GM19025 (cell line): ENCODE data around the gene PRR33.
"Not testable (repeated sequence)": the region's sequence is repeated elsewhere in the genome, so short reads cannot be mapped to it uniquely, and the experiment has no call there.

Experiments
- ATAC-seq: cut with Tn5 transposase; IDR thresholded peaks from one replicate; pipeline ENCODE4 v1.9.1; 2021; ENCODE audit warnings: mild to moderate bottlenecking, low read depth, moderate library complexity; ENCODE audit not compliant: unreplicated experiment

Gene PRR33

DNA sequence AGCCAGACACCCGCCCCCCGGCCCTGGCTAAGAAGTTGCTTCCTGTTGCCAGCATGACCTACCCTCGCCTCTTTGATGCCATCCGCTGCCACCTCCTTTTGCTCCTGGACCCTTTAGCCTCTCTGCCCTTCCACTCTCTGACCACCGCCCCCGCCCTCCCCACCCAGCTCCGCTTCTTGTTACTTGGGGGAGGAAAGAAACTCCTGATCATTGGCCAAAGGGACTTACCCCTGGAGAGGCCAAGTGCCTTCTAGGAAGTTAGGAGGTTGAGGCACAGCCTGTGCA, at the start of gene PRR33:
Gene PRR33 (minus strand): TSS at position 65 of the 285 bp plus-strand sequence. CDS start 1,311 bp downstream, outside the sequence.
- ATAC-seq, result no peak

DNA sequence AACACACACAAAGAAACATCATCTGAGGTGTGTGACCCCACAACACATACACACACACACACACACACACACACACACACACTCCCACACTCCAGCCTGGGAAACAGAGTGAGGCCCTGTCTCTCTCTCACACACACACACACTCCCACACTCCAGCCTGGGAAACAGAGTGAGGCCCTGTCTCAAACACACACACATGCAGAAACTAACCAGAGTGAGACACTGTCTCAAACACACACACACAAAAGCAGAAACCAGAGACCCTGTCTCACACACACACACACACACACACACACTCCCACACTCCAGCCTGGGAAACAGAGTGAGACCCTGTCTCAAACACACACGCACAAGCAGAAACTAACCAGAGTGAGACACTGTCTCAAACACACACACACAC, 48.1 kb upstream of the PRR33 start:
- not testable (repeated sequence) for ATAC-seq

DNA sequence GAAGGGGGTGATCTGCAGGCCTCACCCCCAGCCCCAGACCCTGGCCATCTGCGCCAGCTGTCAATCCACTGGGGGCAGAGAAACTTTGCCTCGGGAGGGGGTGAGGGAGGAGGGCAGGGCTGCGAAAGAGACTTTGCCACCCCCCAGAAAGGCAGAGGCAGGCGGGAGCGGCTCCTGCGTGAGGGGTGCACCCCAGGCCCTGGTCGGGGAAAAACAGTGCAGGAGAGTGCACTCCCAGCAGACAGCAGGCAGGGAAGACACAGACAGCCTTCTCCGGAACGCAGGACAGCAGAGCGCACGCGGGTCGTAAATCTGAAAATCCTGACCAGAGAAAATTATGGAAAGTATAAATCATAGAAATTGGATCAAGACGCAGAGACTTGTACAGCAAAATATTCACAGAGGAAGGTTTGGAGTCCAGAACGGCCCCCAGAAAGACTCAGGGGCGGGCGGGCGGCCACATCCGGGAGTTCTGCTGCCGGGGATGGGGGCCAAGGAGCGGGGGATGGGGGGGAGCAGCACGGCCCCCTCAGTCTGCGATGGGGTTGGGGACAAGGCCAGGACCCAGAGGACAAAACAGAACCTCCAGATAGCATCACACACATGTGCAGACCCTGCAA, 47.4 kb upstream of the PRR33 start:
- ATAC-seq, result no peak

DNA sequence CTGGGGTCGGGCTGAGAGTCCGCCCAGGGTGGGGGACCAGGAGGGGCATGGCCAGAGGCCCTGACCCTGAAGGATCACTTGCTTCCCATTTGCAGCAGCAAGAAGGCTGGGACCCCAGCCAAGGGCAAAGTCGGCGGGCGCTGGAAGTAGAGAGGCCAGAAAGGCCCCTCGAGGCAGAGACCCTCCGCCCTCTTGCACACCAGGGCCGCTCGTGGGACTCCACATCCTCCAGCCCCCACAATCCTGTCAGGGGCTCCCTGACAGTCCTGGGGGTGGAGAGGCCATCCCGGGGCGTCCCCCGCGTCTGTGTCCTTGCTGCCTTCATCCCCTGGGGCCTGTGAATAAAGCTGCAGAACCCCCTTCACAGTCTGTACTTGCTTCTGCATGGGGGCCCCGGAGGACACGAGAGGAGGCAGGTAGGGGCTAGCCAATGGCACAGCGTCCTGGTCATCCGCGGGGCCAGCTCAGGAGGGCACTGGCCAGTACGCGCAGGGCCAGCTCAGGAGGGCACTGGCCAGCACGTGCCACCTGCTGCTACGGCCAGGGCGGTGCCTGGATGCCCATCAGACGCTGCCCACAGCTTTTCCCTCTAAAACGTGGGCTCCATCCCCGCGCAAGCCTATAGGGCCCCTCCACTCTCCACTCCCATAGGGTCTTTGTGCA, 46.8 kb upstream of the PRR33 start:
- no peak for ATAC-seq

DNA sequence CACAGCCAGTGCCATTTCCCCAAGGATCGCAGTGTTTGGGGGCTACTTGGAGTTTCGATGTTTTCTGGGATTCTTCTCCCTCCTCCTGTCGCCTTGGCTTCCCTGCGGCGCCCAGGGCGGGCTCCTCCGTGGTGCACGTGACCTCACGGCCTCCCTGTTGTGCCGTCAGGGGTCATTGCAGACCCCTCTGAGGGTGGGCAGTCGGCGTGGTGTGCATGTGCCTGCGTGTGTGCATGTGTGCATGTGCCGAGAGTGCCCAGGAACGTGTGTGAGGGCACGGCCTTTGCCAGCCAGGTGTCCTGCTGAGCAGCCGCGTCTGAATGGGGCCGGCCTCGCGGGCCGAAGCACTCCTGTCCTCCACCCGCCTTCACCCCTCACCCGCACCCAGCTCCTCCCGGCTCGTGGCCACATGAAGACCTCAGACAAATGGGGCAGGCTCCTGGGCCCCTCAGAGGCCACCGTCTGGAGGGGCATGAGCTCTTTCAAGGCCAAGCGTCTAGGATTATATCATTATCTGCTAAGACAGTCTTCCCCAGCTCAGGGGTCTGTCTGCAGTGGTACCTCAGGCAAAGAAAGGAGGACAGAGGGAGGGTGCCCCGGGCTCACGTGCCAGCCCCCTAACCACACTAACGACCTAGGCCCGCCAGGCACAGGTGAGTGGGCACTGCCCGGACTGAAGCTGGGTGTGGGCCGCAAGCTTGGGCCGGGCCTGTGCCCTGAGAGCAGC, 46.1 kb upstream of the PRR33 start:
- no peak for ATAC-seq

DNA sequence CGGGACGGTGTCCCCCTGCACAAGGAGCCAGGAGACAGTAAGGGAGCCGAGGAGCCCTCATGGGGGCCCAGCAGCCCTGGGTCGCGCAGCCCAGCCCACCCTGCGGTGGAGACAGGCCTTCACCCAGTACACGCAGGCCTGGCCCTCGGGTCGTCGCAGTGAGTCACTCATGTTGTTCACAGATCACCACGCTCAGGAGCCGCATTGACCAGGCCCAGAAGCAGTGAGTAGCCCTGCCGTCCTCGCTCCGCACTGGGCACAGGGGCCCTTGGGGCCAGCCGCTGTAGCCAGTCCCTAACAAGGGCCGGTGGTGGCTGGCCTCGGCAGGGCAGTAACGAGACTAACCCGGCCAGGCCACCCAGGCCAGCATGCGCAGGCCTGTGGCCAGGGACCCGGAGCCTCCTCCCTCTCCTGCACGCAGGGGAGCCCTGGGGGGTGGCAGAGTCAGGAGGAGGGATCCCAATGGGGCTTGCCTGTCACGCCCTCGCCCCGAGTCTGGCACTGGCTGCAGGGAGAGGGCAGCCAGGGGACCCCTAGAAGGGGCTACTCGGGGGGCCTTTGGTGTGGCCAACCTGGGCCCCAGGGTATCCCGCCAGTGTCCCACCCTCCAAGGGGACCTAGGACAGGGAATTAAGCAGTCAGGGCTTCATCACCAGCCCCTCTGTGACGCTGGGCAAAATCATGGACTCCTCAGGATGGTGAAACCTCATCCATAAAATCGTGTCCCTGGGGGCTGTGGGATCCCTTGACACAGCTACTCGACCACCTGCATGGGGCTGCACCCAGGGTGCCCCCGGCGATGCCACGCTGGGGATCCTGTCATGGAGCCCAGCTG, 45.3 kb upstream of the PRR33 start:
- no peak for ATAC-seq

DNA sequence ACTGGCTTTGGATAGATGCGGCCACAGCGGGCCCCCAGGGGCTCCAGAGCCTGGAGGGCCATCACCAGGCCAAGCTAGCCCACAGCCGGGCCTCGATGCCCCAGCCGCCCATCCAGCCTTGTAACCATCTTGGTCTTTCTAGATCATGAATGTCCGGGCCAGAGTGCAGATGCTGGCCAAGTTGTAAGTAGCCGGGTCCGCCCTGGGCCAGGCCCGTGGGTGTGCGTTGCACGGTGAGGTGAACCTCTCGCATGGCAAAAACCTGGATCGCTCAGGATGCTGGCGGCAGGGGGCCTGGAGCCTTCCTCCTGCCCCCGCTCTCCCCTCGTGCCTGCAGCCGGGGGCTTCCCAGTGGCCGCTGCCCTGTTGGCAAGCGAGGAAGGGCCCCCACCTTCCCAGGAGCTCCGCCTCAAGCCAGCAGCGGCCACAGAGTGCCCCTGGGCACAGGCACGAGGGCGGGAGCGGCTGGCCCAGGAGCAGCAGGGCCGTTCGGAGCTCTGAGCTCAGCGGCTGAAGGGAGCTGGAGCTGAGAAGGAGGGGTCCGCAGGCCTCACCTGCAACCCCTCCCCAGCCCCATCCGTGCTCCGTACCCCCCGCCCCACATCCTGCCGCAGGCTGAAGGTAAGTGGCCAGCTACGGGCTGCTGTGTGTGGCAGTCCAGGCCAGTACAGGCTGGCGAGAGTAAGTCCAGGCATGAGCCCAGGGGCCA, 44.5 kb upstream of the PRR33 start:
- ATAC-seq, result no peak

DNA sequence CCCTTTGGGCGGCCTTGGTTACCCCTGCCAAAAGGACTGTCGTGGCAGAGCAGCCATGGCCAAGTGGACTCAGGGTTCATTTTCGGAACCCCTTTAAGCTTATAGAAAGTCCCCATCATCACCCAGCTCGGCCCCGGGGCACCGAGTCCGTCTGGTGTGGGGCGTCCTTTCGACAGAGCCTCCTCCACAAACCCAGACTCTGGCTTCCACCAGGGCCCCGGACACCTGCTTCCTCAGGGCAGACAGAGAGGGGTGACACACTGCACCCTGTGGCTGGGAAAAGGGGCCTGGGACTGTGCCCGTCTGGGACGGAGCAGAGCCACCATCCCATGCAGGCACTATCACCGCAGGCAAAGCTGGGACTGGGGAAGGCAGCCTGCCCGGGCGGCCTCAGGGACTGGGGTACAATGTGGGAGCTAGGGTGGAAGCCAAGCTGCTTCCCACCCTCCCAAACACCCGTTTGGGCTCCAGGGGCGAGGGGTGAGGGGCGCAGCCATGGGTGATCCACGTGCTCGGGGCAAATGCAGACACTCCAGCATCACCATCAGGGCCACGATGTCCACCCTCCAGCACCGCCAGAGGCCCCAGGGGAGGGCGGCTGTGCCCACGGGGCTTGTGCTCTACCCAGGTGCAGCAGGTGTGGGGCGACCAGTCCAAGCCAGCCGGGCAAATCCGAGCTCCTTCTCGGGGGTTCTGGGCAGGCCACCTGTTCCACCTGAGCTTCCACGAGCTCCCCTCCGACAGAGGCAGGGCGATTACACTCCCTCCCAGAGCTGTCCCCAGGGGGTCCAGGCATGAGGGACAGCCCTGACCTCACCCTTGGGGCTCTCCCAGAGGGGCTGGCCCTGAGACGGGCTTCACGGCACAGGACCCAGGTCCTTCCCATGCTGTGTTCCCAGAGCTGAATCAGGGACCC, 43.7 kb upstream of the PRR33 start:
- ATAC-seq, result no peak

DNA sequence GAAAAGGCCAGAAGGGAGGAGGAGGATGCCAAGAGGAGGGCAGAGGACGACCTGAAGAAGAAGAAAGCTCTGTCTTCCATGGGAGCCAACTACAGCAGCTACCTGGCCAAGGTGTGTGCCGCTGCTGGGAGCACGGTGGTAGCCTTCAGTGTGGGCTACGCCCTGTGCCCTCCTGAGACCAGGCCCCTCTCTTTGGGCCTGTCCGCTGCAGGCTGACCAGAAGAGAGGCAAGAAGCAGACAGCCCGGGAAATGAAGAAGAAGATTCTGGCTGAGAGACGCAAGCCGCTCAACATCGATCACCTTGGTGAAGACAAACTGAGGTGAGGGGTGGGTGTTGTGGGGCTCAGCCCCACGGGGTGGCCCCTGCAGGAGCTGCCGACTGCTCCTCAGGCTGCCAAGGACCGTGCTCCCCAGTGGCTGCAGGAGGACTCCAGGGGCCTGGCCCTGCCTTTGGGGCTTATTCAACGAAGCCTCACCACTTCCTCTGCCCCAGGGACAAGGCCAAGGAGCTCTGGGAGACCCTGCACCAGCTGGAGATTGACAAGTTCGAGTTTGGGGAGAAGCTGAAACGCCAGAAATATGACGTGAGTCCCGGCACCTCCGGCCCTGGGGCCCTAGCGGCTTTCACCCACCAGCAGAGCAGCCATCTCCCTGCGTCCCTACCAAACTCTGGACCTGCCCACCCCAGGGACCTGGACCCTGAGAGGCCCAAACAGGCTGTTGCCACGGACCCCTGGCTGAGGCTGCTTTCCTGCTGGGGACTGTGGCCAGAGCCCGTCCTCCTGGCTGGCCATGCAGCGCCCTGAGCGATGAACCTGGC, 42.9 kb upstream of the PRR33 start:
- ATAC-seq, result no peak

DNA sequence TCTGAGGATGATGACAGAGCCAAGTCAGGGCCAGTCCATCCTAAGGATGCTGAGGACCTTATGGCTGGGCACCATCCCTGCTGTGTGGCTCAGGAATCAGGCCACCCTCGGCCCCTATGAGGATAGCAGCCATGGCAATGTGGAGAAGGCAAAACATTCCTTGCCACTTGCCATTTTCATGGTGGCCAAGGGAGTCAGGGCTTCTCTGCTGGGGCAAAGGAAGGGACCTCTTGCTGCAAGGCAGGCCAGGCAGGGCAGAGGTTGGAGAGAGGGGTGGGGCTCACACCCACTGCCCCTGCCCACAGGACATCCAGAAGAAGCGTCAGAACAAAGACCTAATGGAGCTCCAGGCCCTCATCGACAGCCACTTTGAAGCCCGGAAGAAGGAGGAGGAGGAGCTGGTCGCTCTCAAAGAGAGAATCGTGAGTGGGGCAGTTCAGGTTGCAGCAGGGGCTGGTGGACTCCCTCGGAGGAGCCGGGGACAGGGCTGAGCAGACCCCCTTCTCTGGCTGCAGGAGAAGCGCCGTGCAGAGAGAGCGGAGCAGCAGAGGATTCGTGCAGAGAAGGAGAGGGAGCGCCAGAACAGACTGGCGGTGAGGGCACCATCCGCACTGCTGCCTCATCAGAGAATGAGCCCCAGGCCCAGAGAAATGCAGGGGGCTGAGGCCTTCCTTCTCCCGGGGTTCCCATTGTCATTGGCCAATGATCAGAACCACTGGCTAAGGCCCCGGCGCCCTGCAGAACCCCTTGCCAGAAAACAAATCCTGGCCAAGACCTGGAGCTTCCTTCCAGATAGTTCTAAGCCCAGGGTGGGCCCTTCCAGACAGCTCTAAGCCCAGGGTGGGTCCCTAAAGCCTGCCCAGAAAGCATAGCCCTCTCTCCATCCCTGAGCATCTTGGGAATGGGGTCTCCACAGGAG, 42.0 kb upstream of the PRR33 start:
- ATAC-seq, result no peak

DNA sequence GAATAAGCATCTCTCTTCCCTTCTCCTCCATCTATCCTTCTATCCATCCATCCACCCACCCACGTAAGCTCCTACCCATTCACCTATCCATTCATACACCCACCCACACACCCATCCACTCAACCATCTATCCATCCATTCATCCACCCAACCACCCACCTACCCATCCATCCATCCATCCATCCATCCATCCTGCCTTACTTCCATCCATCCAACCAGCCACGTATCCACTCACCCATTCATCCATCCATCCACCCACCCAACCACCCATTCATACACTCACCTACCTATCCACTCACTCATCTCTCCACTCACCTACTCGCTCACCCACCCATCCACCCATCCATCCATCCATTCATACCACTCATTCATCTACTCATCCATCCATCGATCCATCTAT, 41.0 kb upstream of the PRR33 start:
- no peak for ATAC-seq

DNA sequence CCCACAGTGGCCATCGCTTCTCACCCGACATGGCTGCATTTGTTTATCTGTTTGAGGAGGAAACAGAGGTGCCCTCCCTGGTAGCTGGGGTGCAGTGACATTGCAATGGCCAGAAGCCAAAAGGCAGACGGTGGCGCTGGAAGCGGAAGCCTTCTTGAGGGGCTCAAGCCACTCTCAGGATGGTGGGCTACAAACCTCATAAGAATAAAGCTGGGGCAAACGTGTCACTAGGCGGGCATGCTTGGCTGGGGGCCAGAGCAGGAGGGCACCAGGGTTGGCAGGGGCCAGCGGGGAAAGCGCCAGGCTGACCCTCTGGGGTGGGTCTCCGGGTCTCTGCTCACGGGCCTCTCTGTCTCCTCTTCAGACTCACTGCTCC, 40.4 kb upstream of the PRR33 start:
- ATAC-seq, result no peak

DNA sequence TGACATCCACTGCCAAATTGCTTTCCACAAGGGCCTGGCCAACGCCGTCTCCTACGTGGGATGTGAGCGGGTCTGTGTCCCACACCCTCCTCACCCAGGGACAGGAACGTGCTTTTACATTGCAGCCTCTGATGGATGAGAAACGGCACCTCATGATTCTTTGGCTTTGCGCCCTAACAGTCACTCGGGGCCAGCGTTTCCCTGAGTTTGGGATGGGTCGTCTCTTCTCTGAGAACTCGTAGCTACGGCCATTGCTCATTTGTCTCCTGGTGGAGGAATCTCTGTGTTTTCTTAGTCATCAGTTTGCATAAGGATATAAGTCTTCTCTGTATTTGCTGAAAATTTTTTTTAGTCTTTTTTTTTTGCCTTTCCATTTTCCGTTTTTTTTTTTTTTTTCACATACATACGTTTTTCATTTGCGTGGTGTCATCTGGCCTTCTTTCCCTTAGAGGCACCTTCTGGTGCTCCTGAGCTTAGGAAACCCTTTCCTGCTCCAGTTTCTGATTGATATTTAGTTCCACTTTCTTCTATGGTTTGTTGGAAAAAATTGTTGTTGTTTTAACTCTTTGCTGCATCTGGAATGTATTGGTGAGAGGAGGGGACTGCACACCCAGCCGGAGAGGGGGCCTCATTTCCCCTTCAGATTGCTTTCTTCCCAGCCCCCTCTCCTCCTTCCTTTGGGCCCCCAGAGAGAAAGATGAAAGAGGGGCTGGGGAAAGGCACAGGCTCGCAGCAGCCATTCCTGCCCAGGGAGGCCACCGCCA, 39.8 kb upstream of the PRR33 start:
- no peak for ATAC-seq

DNA sequence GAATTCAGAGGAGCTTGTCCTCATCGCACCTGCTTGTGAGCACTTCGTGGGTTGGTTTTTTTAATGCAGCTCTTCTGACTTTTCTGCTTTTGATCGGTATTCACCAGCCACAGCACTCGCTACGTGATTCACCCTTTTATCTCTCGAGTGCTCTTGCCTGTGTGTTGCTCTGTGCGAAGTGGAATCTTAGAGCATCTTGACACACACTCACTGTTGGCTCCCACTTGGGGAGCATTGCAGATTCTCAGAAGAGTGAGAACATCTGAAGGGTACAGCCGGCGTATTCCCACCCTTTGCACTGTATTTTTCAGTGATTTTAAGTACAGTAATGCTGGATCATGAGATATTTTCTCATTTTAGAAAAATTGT, 38.8 kb upstream of the PRR33 start:
- ATAC-seq, result no peak

DNA sequence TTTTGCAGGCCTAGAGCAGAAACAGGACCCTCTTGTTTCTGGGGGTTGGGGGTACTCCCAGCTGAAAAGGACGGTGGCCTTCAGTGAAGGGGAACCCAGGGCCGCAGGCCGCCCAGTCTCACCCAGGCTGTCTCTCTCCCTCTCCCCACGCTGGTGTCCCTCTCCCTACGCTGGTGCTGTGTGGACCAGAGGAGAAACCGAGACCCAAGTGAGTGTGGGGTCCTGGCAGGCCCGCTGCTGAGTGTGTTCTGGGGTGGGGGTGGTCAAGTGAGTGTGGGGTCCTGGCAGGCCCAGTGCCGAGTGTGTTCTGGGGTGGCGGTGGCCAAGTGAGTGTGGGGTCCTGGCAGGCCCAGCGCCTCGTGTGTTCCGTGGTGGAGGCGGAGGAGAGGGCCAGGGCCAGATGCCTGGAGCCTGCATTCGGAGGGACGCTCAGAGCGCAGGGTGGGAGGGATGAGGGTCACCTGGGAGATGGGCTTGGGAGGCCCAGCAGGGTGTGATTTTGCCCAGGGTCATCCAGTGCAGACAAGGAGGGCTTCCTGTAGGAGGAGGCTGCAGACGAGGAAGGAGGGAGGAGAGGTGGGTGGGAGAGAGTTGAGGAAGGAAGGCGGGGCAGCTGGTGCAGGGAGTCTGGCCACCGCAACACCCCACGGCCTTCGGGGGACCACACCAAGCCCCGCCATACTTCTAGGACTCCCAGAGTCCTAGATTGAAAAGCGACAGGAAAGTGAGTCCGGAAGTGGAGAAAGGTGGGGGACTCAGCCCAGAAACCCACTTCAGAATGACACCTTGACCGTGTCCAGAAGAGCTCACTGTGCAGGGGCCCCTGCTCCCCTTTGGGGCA, 38.1 kb upstream of the PRR33 start:
- no peak for ATAC-seq

DNA sequence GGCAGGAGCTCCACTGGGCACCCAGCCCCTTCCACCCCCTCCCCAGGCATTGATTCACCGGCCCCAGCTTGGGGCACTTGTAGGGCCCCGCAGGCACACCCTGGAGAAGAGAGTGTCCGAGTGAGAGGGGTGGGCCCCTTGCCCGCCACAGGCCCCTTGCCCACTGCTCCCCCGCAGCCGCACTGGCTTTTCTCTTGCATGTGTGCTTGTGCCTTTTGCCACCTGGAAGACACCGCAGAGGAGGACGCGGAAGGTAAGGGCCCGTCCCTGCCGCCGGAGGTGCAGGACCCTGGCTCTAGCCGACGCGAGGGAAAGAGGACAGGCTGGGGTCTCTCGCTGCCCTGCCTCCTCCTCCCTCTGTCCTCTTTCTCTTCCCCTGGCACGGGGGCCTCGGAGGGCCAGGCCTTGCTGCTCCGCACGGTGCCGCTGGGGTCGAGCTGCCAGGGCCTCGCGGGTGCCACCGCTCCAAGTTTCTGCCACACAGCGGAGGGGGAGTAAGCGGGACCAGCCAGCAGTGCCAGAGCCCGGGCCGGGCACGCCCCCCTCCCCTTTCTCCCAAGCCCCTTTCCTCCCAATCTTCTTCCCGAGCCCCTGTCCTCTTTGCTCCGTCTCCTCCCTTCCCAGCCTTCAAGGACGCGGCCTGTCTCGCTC, 37.3 kb upstream of the PRR33 start:
- ATAC-seq, result no peak
